ENCODE data around the gene C19orf67.

The C19orf67 gene

DNA sequence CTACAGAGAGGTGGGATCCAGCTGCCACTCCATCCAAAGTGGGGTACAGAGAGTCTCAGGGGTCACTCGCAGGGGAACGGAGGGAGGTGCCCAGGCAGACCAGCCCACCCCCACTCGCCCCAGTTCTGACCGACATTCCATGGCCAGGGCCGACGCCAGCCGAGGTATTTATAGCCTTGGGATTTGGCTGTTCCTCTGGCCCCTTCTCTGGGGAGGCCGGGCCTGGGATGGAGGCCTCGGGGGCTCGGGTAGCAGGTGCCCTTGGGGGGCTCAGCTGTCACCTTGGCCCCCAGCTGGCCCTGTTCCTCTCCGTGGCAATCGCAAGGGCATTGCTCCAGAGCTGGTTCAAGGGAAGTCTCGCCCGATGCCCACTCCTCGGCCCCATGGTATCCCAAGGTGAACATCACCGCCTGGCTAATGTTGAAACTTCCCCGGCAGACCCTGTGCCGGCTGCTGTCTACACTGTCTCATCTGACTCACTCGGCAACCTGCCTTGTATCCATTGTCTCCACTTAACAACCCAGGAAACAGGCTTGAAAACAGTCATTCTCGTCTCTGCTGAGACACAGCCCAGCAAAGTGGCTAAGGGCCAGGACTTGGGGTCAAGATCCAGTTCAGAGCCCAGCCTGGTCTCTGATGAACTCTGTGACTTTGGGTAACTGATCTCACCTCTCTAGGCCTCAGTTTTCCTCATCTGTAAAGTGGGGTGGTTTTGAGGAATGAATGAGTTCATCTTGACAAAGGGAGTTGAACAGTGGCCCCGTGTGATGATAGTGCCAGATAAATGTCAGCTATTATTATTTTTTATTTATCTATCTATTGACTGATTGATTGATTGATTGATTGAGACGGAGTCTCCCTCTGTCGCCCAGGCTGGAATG, 22.2 kb upstream of the C19orf67 start:
- no peak for DNase-seq

DNA sequence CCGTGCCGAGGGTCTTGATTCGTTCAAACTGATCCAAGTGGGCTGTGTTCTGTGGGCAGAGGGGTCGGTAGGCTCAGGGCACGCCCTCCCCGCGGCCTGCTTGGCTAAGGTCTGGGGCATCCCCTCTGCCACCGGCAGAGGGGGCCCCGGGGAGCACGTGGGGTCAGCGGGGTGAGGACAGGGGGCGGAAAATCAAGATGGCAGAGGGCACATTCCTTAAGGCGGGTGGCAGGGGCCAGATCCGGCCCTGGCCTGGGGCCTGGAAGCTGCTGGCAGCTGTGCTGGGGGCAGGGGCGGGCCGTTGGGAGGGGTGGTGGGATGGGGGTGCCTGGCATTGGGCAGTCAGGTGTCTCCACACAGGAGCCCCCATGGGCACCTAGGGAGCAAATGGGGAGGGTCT, 21.3 kb upstream of the C19orf67 start:
- DNase-seq, result no peak

- DNase-seq, result no peak
Observed at GRCh38 chr19:14105680-14106079, 20.1 kb upstream of the C19orf67 start.

- no peak for DNase-seq
Observed at GRCh38 chr19:14103310-14103709, 17.7 kb upstream of the C19orf67 start.

- no peak for DNase-seq
Observed at GRCh38 chr19:14102756-14103155, 17.2 kb upstream of the C19orf67 start.

DNA sequence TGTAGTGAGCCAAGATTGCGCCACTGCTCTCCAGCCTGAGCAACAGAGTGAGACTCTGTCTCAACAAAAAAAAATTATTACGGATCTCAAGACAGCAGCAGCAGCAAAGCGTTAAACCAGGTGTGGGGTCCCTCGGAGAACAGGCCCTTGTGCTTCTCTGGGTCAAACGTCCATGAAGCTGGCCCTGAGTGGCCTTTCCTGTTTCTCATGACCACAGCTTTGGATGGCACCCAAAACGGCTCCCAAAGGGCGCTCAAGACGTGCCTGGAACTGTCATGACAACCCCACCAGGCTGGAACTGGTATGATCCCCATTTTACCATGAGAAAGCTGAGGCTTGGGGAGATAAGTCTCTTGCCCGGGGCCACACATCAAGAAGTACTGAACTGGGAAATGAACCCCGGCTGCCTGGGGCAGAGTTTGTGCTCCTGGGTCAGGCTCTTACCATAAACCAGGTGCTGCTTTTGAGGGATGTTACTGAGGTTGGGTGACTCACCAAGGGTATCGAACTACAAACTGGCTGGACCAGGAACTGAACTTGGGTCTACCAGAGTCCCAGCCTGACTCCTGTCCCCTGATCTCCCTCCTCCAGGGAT, 16.6 kb upstream of the C19orf67 start:
- no peak for DNase-seq

DNA sequence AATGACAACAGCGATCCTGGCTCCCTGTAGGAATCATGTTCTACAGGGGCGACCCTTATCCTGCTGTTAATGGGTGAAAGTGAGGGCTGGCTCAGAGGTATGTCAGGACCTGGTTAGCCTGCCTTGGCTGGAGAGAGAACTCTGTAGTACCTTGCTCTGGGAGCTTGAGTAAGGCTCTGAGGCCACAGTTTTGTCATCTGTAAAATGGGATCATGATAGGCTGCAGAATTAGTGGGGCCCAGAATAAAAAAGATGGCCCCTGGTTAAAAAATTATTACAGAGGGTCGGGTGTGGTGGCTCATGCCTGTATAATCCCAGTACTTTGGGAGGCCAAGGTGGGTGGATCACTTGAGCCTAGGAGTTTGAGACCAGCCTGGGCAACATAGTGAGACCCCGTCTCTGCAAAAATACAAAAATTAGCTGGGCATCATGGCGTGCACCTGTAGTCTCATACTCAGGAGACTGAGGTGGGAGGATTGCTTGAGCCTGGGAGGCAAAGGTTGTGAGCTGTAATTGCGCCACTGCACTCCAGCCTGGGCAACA, 15.5 kb upstream of the C19orf67 start:
- no peak for DNase-seq

GRCh38 chr19:14097532-14098151, 12.1 kb upstream of the C19orf67 start:
- DNase-seq, result no peak

DNA sequence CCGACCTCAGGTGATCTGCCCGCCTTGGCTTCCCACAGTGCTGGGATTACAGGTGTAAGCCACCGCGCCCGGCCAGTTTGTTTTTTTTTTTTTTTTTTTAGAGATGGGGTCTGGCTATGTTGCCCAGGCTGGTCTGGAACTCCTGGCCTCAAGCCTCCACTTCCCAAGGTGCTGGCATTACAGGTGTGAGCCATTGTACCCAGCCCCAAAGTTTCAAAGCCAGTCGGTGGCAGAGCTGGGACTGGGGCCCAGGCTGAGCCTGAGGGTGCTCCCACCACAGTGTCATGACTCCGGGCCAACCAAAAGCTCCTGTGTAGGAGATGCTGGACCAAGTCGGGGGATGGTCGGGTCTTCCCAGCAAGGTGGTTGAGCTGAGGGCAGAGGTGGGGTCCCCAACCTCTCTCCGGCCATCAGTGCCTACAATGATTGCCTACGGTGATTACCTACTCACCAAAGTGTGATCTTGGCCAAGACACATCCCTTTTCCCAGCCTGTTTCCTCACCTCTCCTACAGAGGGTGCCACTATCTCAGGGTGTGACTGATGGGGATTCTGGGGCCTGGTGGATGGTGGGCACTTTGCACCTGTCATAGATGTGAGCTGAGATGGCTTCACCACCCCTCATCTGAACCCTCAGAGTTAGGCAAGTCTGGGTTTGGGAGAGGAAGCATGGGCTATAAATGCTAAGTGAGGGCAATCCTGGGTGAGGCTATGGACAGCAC, 10.8 kb upstream of the C19orf67 start:
- DNase-seq, result no peak

DNA sequence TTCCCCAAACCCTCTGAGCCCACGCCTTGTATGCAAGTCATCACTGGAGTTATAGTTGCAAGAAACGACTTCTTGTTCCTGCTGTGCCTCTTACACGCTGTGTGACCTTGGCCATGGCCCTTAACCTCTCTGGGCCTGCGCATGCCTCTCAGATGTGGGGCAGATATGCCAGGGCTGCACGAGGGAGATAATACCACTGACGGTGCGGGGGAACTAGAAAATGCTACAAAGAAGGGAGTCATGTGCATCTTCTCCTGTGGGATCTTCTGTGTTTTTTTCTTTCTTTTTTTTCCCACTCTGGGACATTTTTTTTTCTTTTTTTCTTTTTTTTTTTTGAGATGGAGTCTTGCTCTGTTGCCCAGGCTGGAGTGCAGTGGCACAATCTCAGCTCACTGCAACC, 9.3 kb upstream of the C19orf67 start:
- no peak for DNase-seq

GRCh38 chr19:14093117-14093823, 7.7 kb upstream of the C19orf67 start:
- DNase-seq, result no peak

GRCh38 chr19:14091813-14092462, 6.4 kb upstream of the C19orf67 start:
- no peak for DNase-seq

- DNase-seq, result no peak
Observed at GRCh38 chr19:14091081-14091812, 5.7 kb upstream of the C19orf67 start.

DNA sequence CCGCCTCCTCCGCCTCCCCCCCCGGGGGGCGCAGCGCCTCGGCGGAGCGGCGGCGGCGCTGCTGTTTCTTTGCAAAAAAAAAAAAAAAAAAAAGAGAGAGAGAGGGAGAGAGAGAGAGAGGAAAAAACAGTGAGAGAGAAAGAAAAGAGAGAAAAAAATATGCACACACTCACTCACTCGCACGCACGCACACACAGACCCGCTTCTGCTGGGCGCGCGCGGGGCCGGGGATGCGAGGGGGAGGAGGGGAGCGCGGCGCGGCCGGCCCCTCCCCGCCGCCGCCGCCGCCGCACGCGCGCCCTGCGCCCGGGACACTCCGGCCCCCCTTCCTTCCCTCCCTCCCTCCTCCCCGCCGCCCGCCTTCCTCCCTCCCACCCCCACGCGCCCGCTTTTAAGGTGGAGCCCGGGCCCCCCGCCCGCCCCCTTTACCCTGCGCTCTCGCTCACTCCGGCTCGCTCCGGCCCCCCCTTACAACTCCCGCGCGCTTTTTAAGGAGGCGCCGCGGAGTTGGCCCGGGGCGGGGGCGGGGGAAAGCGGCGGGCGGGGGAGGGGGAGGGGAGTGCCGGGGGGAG, 5.0 kb upstream of the C19orf67 start, which contains the start of gene SAMD1:
Gene SAMD1 (minus strand): TSS at position 243 of the 572 bp plus-strand sequence.
- DNase-seq, result no peak

DNA sequence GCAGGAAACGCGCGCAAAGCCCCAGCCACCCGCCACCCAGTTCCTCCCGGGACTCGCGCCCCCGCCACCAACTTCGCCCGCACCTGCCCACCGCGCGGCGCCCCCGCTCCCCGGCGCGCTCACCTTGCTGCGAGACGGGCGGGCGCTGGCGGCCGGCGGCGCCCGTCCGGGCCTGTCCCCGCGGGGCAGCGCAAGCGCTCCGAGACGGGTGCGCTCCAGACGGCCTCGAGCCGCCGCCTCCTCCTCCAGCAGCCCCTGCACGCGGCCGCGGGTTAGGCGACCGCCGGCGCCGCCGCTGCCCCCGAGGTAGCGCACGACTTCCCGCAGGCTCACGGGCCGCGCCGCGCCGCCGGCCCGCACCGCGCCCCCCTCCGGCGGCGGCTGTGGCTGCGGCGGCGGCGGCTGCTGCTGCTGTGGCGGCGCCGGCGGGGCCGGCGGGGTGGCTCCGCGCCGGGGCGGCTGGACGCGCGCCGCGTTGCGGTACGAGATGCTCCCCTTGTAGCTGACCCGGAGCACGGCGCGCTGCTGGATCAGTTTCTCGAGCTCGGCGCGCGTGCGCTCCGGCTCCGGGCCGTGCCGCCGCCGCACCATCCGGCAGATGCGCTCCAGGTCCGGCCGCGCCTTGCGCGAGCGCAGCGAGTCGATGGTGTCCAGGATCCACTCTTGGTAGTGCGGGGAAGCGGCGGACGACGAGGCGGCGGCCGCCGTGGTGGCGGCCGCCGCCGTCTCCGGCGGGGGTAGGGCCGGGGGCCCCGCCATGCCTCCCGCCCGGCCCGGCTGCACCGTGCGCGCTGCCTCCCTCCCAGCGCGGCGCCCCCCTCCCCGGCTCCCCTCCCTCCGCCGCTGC, 4.3 kb upstream of the C19orf67 start:
- DNase-seq, result no peak

- DNase-seq, result no peak
Observed at GRCh38 chr19:14089412-14089661, 3.8 kb upstream of the C19orf67 start.

DNA sequence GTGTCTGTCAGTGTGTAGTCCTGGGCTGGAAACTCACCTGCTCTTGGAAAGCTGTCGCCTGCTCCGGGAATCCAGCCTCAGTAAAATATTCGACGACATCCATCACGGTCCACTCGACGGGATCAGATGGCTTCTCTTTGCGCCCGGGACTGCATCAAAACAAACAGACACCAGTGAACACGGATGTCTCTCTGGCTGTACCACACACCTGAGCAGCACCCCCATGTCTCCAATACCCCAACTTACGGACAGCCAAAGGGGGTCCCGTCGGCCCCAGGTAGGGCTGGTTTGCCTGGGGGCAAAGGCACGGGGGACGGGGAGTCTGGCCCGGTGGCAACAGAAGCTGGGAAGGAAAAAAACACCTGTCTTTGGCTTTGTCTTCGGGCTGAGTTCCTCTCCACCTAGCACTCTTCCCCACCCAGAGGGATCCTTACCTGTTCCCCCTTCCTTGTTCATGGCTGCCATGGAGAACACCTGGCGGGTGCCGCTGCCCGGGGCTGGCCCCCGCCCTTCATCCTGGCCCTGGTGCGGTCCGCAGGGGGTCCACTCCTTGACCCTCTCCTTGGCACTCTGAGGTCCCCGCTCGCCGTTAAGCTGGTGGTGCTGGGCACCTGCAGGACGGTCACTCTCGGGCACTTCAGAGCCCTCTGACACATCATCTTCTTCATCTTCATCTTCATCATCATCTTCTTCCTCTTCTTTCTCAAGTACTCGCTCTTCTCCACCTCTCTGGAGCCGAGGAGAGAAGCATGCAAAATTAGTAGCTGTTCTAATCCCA, 3.2 kb upstream of the C19orf67 start:
- DNase-seq, result no peak

DNA sequence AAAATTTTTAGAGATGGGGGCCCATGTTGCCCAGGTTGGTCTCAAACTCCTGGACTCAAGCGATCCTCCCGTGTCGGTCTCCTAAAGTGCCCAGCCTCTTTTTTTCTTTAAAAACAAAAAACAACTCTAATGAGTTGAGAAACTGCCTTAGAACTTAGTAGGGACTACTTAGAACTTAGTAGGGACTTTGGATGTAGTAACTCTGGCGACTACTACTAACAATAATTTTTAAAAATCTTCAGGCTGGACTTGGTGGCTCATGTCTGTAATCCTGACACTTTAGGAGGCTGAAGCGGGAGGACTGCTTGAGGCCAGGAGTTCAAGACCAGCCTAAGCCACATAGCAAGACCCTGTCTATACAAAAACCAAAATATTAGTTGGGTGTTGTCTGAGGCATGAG, 515 bp upstream of the C19orf67 start:
- no peak for DNase-seq

GRCh38 chr19:14082675-14082960, 3.0 kb downstream of the C19orf67 start:
- DNase-seq, result no peak

Measured in NCI-H187 treated with DMSO at 0.1 percent for 48 hours (cell line).